ENCODE measurements around the gene LHPP. TPM values are rescaled to one million over a fixed set of nuclear protein-coding genes. Genes with fewer than 3 reads are reported as not detected.

Gene LHPP
- total RNA-seq, 2 experiments from 2014 or later = 11.1 to 15.1 TPM

GRCh38 chr10:124495162-124495561, 33.5 kb downstream of the LHPP start:
- Mint-ChIP-seq H3K36me3 (ENCODE audit: low read depth) (peaks cover 2% of the 10 kb centered on the region), H3K27me3 (no peaks in the 10 kb centered on the region), H3K4me3 (no peak overlapping the region), H3K4me1 (ENCODE audit: low read depth) (peaks cover 10% of the 10 kb centered on the region), H3K9me3 (no peaks in the 10 kb centered on the region), H3K27ac (no peak overlapping the region)
- DNase-seq = no peak
- no peak for TF ChIP-seq CTCF (IDR thresholded peaks at IDR 0.05)
- no peak for ATAC-seq
- POLR2A ChIA-PET = interaction anchor here (0.9 kb wide), 1 partner anchor 11 kb away, joined by 3 read pairs; no protein-coding TSS in a partner anchor
- intact Hi-C loops (cut with micrococcal nuclease) = no loop called here
- CTCF ChIA-PET = no interaction called here

GRCh38 chr10:124495725-124496124, 34.1 kb downstream of the LHPP start:
- ChIA-PET CTCF (interaction anchor here (0.5 kb wide), 1 partner anchor 9 kb away, joined by 3 read pairs; no protein-coding TSS in a partner anchor), POLR2A (no interaction called here)
- intact Hi-C loops (cut with micrococcal nuclease) = no loop called here
- peaks cover 5% of the 10 kb centered on the region for H3K36me3 Mint-ChIP-seq (ENCODE audit: low read depth)
- H3K27me3 Mint-ChIP-seq = no peaks in the 10 kb centered on the region
- H3K4me1 Mint-ChIP-seq (ENCODE audit: low read depth) = peaks cover 10% of the 10 kb centered on the region
- H3K9me3 Mint-ChIP-seq = peaks cover 1% of the 10 kb centered on the region
- DNase-seq = no peak
- ATAC-seq = no peak
- no peak overlapping the region for H3K4me3 Mint-ChIP-seq
- H3K27ac Mint-ChIP-seq = no peak overlapping the region
- TF ChIP-seq CTCF (IDR thresholded peaks at IDR 0.05) = no peak

GRCh38 chr10:124496150-124496549, 34.5 kb downstream of the LHPP start:
- Mint-ChIP-seq H3K4me1 (ENCODE audit: low read depth) (peaks cover 10% of the 10 kb centered on the region), H3K4me3 (no peak overlapping the region), H3K9me3 (peaks cover 6% of the 10 kb centered on the region), H3K27me3 (no peaks in the 10 kb centered on the region), H3K27ac (no peak overlapping the region), H3K36me3 (ENCODE audit: low read depth) (peaks cover 10% of the 10 kb centered on the region)
- ATAC-seq (no peak), DNase-seq (no peak)
- ChIA-PET CTCF (no interaction called here), POLR2A (no interaction called here)
- no peak for TF ChIP-seq CTCF (IDR thresholded peaks at IDR 0.05)
- intact Hi-C loops (cut with micrococcal nuclease) = no loop called here

GRCh38 chr10:124496620-124497019, 35.0 kb downstream of the LHPP start:
- peaks cover 10% of the 10 kb centered on the region for H3K4me1 Mint-ChIP-seq (ENCODE audit: low read depth)
- CTCF ChIA-PET = no interaction called here
- no peak overlapping the region for H3K4me3 Mint-ChIP-seq
- DNase-seq (no peak), ATAC-seq (no peak)
- peaks cover 6% of the 10 kb centered on the region for H3K9me3 Mint-ChIP-seq
- TF ChIP-seq CTCF (IDR thresholded peaks at IDR 0.05) = no peak
- no peak overlapping the region for H3K27ac Mint-ChIP-seq
- intact Hi-C loops (cut with micrococcal nuclease) = no loop called here
- peaks cover 11% of the 10 kb centered on the region for H3K36me3 Mint-ChIP-seq (ENCODE audit: low read depth)
- POLR2A ChIA-PET = no interaction called here
- no peaks in the 10 kb centered on the region for H3K27me3 Mint-ChIP-seq

GRCh38 chr10:124497196-124497881, 35.7 kb downstream of the LHPP start:
- no peak for TF ChIP-seq CTCF (IDR thresholded peaks at IDR 0.05)
- CTCF ChIA-PET = no interaction called here
- H3K36me3 Mint-ChIP-seq (ENCODE audit: low read depth) = peaks cover 16% of the 10 kb centered on the region
- H3K27me3 Mint-ChIP-seq = no peaks in the 10 kb centered on the region
- H3K4me1 Mint-ChIP-seq (ENCODE audit: low read depth) = peaks cover 10% of the 10 kb centered on the region
- peaks cover 6% of the 10 kb centered on the region for H3K9me3 Mint-ChIP-seq
- intact Hi-C loops (cut with micrococcal nuclease) = no loop called here
- ATAC-seq (no peak), DNase-seq (no peak)
- POLR2A ChIA-PET = no interaction called here
- H3K27ac Mint-ChIP-seq = no peak overlapping the region
- no peak overlapping the region for H3K4me3 Mint-ChIP-seq

Measured in activated CD8-positive, alpha-beta T cell treated with anti-CD3 and anti-CD28 coated beads for 36 hours (primary cell).